ENCODE measurements around the gene KCNJ14.

- TF ChIP-seq EZH2phosphoT487 (IDR thresholded peaks at IDR 0.05; ENCODE audit: borderline replicate concordance): no peak
- TF ChIP-seq, protein P1, sequence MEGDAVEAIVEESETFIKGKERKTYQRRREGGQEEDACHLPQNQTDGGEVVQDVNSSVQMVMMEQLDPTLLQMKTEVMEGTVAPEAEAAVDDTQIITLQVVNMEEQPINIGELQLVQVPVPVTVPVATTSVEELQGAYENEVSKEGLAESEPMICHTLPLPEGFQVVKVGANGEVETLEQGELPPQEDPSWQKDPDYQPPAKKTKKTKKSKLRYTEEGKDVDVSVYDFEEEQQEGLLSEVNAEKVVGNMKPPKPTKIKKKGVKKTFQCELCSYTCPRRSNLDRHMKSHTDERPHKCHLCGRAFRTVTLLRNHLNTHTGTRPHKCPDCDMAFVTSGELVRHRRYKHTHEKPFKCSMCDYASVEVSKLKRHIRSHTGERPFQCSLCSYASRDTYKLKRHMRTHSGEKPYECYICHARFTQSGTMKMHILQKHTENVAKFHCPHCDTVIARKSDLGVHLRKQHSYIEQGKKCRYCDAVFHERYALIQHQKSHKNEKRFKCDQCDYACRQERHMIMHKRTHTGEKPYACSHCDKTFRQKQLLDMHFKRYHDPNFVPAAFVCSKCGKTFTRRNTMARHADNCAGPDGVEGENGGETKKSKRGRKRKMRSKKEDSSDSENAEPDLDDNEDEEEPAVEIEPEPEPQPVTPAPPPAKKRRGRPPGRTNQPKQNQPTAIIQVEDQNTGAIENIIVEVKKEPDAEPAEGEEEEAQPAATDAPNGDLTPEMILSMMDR (conservative IDR thresholded peaks at IDR 0.05; ENCODE audit: low read length): no peak
Measured at GRCh38 chr19:48499316-48500090, 44.1 kb downstream of the KCNJ14 start.

All from Loucy (cell line).